Measurements from ENCODE around the gene CEP131.
"Not testable (repeated sequence)": the region's sequence is repeated elsewhere in the genome, so short reads cannot be mapped to it uniquely, and the experiment has no call there.

DNA sequence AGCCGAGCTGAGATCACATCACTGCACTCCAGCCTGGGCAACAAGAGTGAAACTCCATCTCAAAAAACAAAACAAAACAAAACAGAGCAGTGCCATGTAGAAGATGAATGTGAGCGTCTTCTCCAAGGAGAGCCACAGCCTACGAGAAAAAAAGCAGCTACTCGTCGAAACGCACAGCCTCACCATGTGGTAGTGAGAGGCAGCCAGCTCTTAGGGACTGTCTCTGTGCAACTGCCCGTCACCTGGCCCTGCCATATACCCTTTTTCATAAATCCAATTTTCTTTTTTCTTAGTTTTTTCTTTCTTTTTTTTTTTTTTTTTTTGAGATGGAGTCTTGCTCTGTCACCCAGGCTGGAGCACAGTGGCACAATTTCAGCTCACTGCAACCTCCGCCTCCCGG is 68.7 kb downstream of the CEP131 start:
- TF ChIP-seq, protein P1, sequence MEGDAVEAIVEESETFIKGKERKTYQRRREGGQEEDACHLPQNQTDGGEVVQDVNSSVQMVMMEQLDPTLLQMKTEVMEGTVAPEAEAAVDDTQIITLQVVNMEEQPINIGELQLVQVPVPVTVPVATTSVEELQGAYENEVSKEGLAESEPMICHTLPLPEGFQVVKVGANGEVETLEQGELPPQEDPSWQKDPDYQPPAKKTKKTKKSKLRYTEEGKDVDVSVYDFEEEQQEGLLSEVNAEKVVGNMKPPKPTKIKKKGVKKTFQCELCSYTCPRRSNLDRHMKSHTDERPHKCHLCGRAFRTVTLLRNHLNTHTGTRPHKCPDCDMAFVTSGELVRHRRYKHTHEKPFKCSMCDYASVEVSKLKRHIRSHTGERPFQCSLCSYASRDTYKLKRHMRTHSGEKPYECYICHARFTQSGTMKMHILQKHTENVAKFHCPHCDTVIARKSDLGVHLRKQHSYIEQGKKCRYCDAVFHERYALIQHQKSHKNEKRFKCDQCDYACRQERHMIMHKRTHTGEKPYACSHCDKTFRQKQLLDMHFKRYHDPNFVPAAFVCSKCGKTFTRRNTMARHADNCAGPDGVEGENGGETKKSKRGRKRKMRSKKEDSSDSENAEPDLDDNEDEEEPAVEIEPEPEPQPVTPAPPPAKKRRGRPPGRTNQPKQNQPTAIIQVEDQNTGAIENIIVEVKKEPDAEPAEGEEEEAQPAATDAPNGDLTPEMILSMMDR (conservative IDR thresholded peaks at IDR 0.05; ENCODE audit: low read depth, low read length): not testable (repeated sequence)
- not testable (repeated sequence) for TF ChIP-seq MXI1 (IDR thresholded peaks at IDR 0.05; ENCODE audit: borderline replicate concordance, low read depth, low read length); POLR2A (IDR thresholded peaks at IDR 0.05; ENCODE audit: low read depth, low read length)
- TF ChIP-seq, protein P2, sequence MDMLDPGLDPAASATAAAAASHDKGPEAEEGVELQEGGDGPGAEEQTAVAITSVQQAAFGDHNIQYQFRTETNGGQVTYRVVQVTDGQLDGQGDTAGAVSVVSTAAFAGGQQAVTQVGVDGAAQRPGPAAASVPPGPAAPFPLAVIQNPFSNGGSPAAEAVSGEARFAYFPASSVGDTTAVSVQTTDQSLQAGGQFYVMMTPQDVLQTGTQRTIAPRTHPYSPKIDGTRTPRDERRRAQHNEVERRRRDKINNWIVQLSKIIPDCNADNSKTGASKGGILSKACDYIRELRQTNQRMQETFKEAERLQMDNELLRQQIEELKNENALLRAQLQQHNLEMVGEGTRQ (IDR thresholded peaks at IDR 0.05; ENCODE audit: low read depth, low read length): not testable (repeated sequence)

Measured in IMR-90 (cell line).